ENCODE data around the gene CDC42BPB. TPM values are rescaled to one million over a fixed set of nuclear protein-coding genes. Genes with fewer than 3 reads are reported as not detected.

The CDC42BPB gene
- total RNA-seq, 2 experiments from 2014 or later, result 6.6 to 7.6 TPM

DNA sequence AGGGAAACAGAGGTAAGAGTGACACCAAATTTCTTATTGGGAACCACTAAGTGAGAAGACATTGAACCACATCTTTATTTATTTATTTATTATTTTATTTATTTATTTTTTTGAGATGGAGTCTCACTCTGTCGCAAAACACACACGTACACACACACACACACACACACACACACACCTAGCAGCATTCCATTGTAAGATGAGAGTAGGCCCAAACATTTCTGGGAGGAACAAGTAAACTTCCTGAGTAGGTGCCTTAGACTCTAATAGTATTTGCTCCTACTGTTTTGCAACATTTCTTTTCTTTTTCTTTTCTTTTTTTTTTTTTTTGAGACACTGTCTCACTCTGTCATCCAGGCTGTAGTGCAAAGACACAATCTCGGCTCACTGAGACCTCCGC is 7.1 kb upstream of the CDC42BPB start:
- intact Hi-C loops (cut with DNase I, micrococcal nuclease), result no loop called here
- Mint-ChIP-seq H3K4me1 (ENCODE audit: low read depth) (no peaks in the 10 kb centered on the region), H3K4me3 (no peak overlapping the region), H3K27ac (no peak overlapping the region), H3K36me3 (ENCODE audit: low read depth) (no peaks in the 10 kb centered on the region), H3K9me3 (no peaks in the 10 kb centered on the region), H3K27me3 (peaks cover 9% of the 10 kb centered on the region)
- Histone ChIP-seq H3K27ac (ENCODE audit: low read depth in 1 of 2, low read length in 2 of 2) (no peak overlapping the region), H3K4me1 (ENCODE audit: insufficient read depth, low read length) (no peaks in the 10 kb centered on the region), H3K27me3 (ENCODE audit: control insufficient read depth in 1 of 2, insufficient read depth in 2 of 2, low read length in 2 of 2) (peaks cover 2 to 10% of the 10 kb centered on the region in 2 experiments), H3K4me3 (ENCODE audit: low read length) (no peak overlapping the region), H3K9me3 (ENCODE audit: control insufficient read depth in 1 of 2, insufficient read depth in 1 of 2, low read length in 2 of 2) (no peaks in the 10 kb centered on the region), H3K36me3 (ENCODE audit: insufficient read depth, low read length) (no peaks in the 10 kb centered on the region)
- TF ChIP-seq, protein P1, sequence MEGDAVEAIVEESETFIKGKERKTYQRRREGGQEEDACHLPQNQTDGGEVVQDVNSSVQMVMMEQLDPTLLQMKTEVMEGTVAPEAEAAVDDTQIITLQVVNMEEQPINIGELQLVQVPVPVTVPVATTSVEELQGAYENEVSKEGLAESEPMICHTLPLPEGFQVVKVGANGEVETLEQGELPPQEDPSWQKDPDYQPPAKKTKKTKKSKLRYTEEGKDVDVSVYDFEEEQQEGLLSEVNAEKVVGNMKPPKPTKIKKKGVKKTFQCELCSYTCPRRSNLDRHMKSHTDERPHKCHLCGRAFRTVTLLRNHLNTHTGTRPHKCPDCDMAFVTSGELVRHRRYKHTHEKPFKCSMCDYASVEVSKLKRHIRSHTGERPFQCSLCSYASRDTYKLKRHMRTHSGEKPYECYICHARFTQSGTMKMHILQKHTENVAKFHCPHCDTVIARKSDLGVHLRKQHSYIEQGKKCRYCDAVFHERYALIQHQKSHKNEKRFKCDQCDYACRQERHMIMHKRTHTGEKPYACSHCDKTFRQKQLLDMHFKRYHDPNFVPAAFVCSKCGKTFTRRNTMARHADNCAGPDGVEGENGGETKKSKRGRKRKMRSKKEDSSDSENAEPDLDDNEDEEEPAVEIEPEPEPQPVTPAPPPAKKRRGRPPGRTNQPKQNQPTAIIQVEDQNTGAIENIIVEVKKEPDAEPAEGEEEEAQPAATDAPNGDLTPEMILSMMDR (IDR thresholded peaks at IDR 0.05), result no peak
- ATAC-seq (ENCODE audit: poor library complexity) (no peak), DNase-seq (no peak)
- ChIA-PET CTCF (no interaction called here), POLR2A (no interaction called here)

DNA sequence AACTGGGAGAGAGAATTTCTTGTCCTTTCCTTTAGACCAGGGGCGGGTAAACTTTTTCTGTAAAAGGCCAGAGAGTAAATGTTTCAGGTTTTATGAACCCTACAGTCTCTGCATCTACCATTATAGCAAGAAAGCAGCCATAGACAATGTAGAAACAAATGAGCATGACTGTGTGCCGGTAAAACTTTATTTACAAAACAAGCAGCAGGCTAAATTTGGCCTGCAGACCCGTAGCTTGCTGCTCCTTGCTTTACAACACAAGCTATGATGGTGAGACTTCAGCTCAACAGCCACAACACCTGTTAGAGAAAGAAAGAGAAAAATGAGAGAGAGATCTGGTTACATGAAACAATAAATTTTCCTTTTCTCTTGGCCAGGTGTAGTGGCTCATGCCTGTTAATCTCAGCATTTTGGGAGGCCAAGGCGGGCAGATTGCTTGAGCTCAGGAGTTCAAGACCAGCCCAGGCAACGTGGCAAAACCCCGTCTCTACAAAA is 4.2 kb upstream of the CDC42BPB start:
- DNase-seq (no peak), ATAC-seq (ENCODE audit: poor library complexity) (no peak)
- ChIA-PET CTCF (no interaction called here), POLR2A (interaction anchor here (1.2 kb wide), 1 partner anchor 13 kb away, joined by 3 read pairs; no protein-coding TSS in a partner anchor)
- Mint-ChIP-seq H3K9me3 (no peaks in the 10 kb centered on the region), H3K4me1 (ENCODE audit: low read depth) (no peaks in the 10 kb centered on the region), H3K36me3 (ENCODE audit: low read depth) (no peaks in the 10 kb centered on the region), H3K27ac (no peak overlapping the region), H3K27me3 (peaks cover 9% of the 10 kb centered on the region), H3K4me3 (no peak overlapping the region)
- Histone ChIP-seq H3K9me3 (ENCODE audit: control insufficient read depth in 1 of 2, insufficient read depth in 1 of 2, low read length in 2 of 2) (peaks cover 0 to 7% of the 10 kb centered on the region in 2 experiments), H3K27ac (ENCODE audit: low read depth in 1 of 2, low read length in 2 of 2) (no peak overlapping the region), H3K4me3 (ENCODE audit: low read length) (no peak overlapping the region), H3K36me3 (ENCODE audit: insufficient read depth, low read length) (no peaks in the 10 kb centered on the region), H3K4me1 (ENCODE audit: insufficient read depth, low read length) (peaks cover 15% of the 10 kb centered on the region), H3K27me3 (ENCODE audit: control insufficient read depth in 1 of 2, insufficient read depth in 2 of 2, low read length in 2 of 2) (peaks cover 6 to 16% of the 10 kb centered on the region in 2 experiments)
- intact Hi-C loops (cut with DNase I, micrococcal nuclease), result no loop called here
- TF ChIP-seq, protein P1 (IDR thresholded peaks at IDR 0.05), result no peak

DNA sequence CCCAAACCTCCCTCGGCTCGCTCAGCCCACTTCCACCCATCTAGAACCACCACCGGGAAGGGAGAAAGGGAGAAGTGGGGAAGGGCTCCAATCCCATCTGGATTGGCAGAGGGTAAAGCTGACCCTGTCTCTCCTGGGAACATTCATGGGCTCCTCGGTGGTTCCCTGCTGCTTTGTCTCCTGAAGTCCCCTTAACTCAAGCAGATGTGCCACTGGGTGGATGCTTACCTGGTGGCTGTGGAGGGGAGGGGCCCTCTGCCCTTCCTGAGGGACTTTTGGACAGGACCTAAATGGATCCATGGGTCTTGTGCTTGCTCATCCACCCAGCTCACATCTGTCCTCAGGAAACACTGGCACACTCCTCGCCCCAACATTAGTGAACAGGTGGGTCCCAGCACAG is 2.2 kb upstream of the CDC42BPB start:
- peaks cover 0 to 7% of the 10 kb centered on the region in 2 experiments for H3K9me3 ChIP-seq (ENCODE audit: control insufficient read depth in 1 of 2, insufficient read depth in 1 of 2, low read length in 2 of 2)
- peak overlapping the region; percentile 67 for H3K4me3 Mint-ChIP-seq
- intact Hi-C loops (cut with DNase I, micrococcal nuclease), result loop anchor here in 1 of 2 experiments (5.0 kb wide), 1 partner anchor 282 kb away; the partner anchor contains the start of gene TRAF3
- no peak for ATAC-seq (ENCODE audit: poor library complexity)
- H3K27ac ChIP-seq (ENCODE audit: low read depth in 1 of 2, low read length in 2 of 2), result no peak overlapping the region
- peaks cover 15% of the 10 kb centered on the region for H3K27me3 Mint-ChIP-seq
- ChIA-PET CTCF (interaction anchor here (0.6 kb wide), 1 partner anchor 584 kb away, joined by 3 read pairs; no protein-coding TSS in a partner anchor), POLR2A (no interaction called here)
- H3K4me3 ChIP-seq (ENCODE audit: low read length), result no peak overlapping the region
- H3K9me3 Mint-ChIP-seq, result no peaks in the 10 kb centered on the region
- H3K27me3 ChIP-seq (ENCODE audit: control insufficient read depth in 1 of 2, insufficient read depth in 2 of 2, low read length in 2 of 2), result peaks cover 6 to 16% of the 10 kb centered on the region in 2 experiments
- H3K4me1 Mint-ChIP-seq (ENCODE audit: low read depth), result peaks cover 11% of the 10 kb centered on the region
- H3K4me1 ChIP-seq (ENCODE audit: insufficient read depth, low read length), result peaks cover 18% of the 10 kb centered on the region
- TF ChIP-seq, protein P1 (IDR thresholded peaks at IDR 0.05), result no peak
- no peaks in the 10 kb centered on the region for H3K36me3 Mint-ChIP-seq (ENCODE audit: low read depth)
- no peak overlapping the region for H3K27ac Mint-ChIP-seq
- no peak for DNase-seq
- no peaks in the 10 kb centered on the region for H3K36me3 ChIP-seq (ENCODE audit: insufficient read depth, low read length)
